Vagina (tissue), 2 donors: ENCODE results near the gene RTP5. TPM values are rescaled to one million over a fixed set of nuclear protein-coding genes. Genes with fewer than 3 reads are reported as not detected.

Source experiments
- DNase-seq, 2 donors: peaks; one replicate each; pipeline ENCODE4 v3.0.0-alpha.2; 2017; ENCODE audit errors: extremely low spot score in 2 of 2
- H3K27ac ChIP-seq: fragments of 200-600 bp; sonication (generic); one replicate; pipeline ENCODE4 v1.5.1; 2019
- H3K27me3 ChIP-seq: fragments of 200-600 bp; sonication (generic); one replicate; pipeline ENCODE4 v1.5.1; 2019
- H3K36me3 ChIP-seq, 2 donors: fragments of 200-600 bp; sonication (generic); one replicate each; pipeline ENCODE4 v1.5.1; 2017 to 2019
- H3K4me1 ChIP-seq: fragments of 200-600 bp; sonication (generic); one replicate; pipeline ENCODE4 v1.5.1; 2019
- H3K4me3 ChIP-seq, 2 donors: fragments of 200-600 bp; sonication (generic); 1 replicate in 1 of 2; 2 replicates in 1 of 2; pipeline ENCODE4 v1.5.1; 2016 to 2019
- H3K9me3 ChIP-seq: fragments of 200-600 bp; sonication (generic); one replicate; pipeline ENCODE4 v1.5.1; 2019
- POLR2A ChIP-seq, 2 donors: fragments of 450-650 bp; IDR thresholded peaks; one replicate each; pipeline ENCODE4 v1.6.1; 2017; ENCODE audit warnings: antibody characterized with exemption in 2 of 2, mild to moderate bottlenecking in 2 of 2, moderate library complexity in 2 of 2
- POLR2AphosphoS5 ChIP-seq, 2 donors: sonication (generic); formaldehyde crosslinking; IDR thresholded peaks; one replicate each; pipeline ENCODE4 v1.9.0; 2017; ENCODE audit warnings: antibody characterized with exemption in 2 of 2, mild to moderate bottlenecking in 2 of 2, low read depth in 1 of 2; ENCODE audit not compliant: insufficient read depth in 1 of 2
- intact Hi-C: fragments of 100-400 bp; cut with DNase I; formaldehyde crosslinking; loops from one replicate; pipeline ENCODE4 v1.15.1; 2023
- total RNA-seq: library from RNA; depleted of rRNA; stranded (reverse); fragments of >200 nt; gene quantifications from one replicate; pipeline ENCODE4 v1.2.3, GENCODE V29; 2016
- TF ChIP-seq, protein P1 (sequence below), 3 experiments: fragments of 450-650 bp in 2 of 3; fragments of 200-600 bp in 1 of 3; sonication (generic) in 1 of 3; IDR thresholded peaks; one replicate each; pipeline ENCODE4 v1.5.1; 2017 to 2019; ENCODE audit warnings: antibody characterized with exemption in 3 of 3, mild to moderate bottlenecking in 2 of 3, moderate library complexity in 2 of 3

The RTP5 gene
- total RNA-seq, 1 donor from 2014 or later = not detected

GRCh38 chr2:241870081-241870541 lies 582 bp downstream of the RTP5 start:
- no peak for DNase-seq
- intact Hi-C loops = loop anchor here (10.0 kb wide), 1 partner anchor 125 kb away; no protein-coding TSS in a partner anchor
- H3K27me3 ChIP-seq = no peaks in the 10 kb centered on the region
- TF ChIP-seq, protein P1, sequence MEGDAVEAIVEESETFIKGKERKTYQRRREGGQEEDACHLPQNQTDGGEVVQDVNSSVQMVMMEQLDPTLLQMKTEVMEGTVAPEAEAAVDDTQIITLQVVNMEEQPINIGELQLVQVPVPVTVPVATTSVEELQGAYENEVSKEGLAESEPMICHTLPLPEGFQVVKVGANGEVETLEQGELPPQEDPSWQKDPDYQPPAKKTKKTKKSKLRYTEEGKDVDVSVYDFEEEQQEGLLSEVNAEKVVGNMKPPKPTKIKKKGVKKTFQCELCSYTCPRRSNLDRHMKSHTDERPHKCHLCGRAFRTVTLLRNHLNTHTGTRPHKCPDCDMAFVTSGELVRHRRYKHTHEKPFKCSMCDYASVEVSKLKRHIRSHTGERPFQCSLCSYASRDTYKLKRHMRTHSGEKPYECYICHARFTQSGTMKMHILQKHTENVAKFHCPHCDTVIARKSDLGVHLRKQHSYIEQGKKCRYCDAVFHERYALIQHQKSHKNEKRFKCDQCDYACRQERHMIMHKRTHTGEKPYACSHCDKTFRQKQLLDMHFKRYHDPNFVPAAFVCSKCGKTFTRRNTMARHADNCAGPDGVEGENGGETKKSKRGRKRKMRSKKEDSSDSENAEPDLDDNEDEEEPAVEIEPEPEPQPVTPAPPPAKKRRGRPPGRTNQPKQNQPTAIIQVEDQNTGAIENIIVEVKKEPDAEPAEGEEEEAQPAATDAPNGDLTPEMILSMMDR (IDR thresholded peaks at IDR 0.05) = no peak
- no peak for TF ChIP-seq POLR2AphosphoS5 (IDR thresholded peaks at IDR 0.05; ENCODE audit: insufficient read depth in 1 of 2, low read depth in 1 of 2)
- TF ChIP-seq POLR2A (IDR thresholded peaks at IDR 0.05) = no peak
- no peak overlapping the region for H3K27ac ChIP-seq
- no peaks in the 10 kb centered on the region for H3K9me3 ChIP-seq
- no peaks in the 10 kb centered on the region for H3K4me1 ChIP-seq
- H3K4me3 ChIP-seq = no peak overlapping the region
- no peaks in the 10 kb centered on the region for H3K36me3 ChIP-seq

- no peak for DNase-seq
- intact Hi-C loops = loop anchor here (10.0 kb wide), 1 partner anchor 126 kb away; no protein-coding TSS in a partner anchor
- TF ChIP-seq POLR2A (IDR thresholded peaks at IDR 0.05) (no peak), POLR2AphosphoS5 (IDR thresholded peaks at IDR 0.05; ENCODE audit: insufficient read depth in 1 of 2, low read depth in 1 of 2) (no peak)
- TF ChIP-seq, protein P1 (IDR thresholded peaks at IDR 0.05) = no peak
- Histone ChIP-seq H3K9me3 (no peaks in the 10 kb centered on the region), H3K4me3 (no peak overlapping the region), H3K27ac (no peak overlapping the region), H3K27me3 (no peaks in the 10 kb centered on the region), H3K4me1 (no peaks in the 10 kb centered on the region), H3K36me3 (no peaks in the 10 kb centered on the region)
Observed at GRCh38 chr2:241870611-241871537, 1.3 kb downstream of the RTP5 start.

DNA sequence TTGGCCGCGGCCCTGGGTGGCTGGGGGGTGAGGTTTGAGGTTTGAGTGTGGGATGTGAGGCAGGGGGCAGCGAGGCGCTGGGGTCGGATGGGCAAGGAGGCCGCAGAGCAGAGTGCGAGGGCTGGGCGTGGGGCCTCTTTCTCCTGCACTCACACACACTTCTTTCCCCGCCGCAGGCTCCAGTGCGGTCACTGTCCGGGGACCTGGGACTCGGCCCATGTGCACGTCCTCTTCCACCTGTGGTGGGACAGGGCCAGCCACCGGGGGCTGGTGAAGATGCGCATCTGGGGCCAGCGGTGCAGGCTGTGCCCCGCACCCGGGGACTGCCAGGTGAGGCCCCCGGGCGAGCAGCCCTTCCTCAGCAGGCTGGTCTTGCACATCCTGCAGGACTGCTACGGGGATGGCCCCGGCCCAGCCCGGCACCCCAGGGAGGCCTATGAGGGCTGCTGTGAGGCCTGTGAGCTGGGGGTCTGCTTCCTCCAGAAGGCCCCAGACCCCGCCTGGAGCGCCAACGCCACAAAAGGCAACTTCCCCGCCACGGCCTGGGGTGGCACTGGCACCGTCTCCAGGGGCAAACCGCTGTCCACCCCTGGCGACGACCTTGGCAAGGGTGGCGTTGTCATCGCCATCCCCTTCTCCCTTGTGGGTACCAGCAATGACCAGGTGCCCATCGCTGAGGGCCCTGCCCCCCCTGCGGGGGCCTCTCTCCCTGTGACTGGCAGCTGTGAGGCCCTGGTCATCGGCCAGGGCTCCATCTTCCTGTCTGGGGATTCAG lies 2.2 kb downstream of the RTP5 start:
- Histone ChIP-seq H3K9me3 (no peaks in the 10 kb centered on the region), H3K4me3 (no peak overlapping the region), H3K27me3 (no peaks in the 10 kb centered on the region), H3K27ac (no peak overlapping the region), H3K4me1 (no peaks in the 10 kb centered on the region), H3K36me3 (no peaks in the 10 kb centered on the region)
- intact Hi-C loops = loop anchor here (10.0 kb wide), 1 partner anchor 127 kb away; no protein-coding TSS in a partner anchor
- no peak for DNase-seq
- TF ChIP-seq POLR2AphosphoS5 (IDR thresholded peaks at IDR 0.05; ENCODE audit: insufficient read depth in 1 of 2, low read depth in 1 of 2) (no peak), POLR2A (IDR thresholded peaks at IDR 0.05) (no peak)
- TF ChIP-seq, protein P1 (IDR thresholded peaks at IDR 0.05) = no peak

DNA sequence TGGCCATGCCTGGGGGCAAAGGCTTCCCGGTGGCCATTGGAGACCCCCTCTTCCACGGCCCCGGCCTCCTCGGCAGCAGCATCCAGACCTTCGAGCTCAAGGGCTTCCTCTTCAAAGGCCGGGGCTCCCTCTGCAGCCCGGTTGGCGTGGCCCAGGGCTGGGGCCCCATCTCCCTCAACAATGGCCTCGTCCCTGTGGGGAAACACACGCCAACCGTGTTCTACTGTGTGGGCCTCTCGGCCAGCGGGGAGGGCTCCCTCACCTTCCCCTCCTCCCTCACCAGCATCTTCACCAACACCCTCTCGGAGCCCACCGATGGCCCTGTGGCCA lies 2.7 kb downstream of the RTP5 start:
- intact Hi-C loops = loop anchor here (10.0 kb wide), 1 partner anchor 127 kb away; no protein-coding TSS in a partner anchor
- Histone ChIP-seq H3K4me3 (no peak overlapping the region), H3K4me1 (no peaks in the 10 kb centered on the region), H3K27ac (no peak overlapping the region), H3K27me3 (no peaks in the 10 kb centered on the region), H3K36me3 (no peaks in the 10 kb centered on the region), H3K9me3 (no peaks in the 10 kb centered on the region)
- TF ChIP-seq, protein P1 (IDR thresholded peaks at IDR 0.05) = no peak
- no peak for TF ChIP-seq POLR2AphosphoS5 (IDR thresholded peaks at IDR 0.05; ENCODE audit: insufficient read depth in 1 of 2, low read depth in 1 of 2)
- no peak for TF ChIP-seq POLR2A (IDR thresholded peaks at IDR 0.05)
- DNase-seq = no peak
